GM23248 (cell line): ENCODE measurements around the gene LRRC28.

Experiments
- EZH2 ChIP-seq: fragments of 200-600 bp; sonication (generic); IDR thresholded peaks from 2 replicates; pipeline ENCODE4 v1.6.1; 2018; ENCODE audit warnings: antibody characterized with exemption, mild to moderate bottlenecking; ENCODE audit not compliant: insufficient read depth, poor library complexity, severe bottlenecking
- EZH2phosphoT487 ChIP-seq: fragments of 200-600 bp; sonication (generic); IDR thresholded peaks from 2 replicates; pipeline ENCODE4 v1.6.1; 2018; ENCODE audit warnings: antibody characterized with exemption, moderate library complexity, mild to moderate bottlenecking, low read depth; ENCODE audit not compliant: insufficient read depth

DNA sequence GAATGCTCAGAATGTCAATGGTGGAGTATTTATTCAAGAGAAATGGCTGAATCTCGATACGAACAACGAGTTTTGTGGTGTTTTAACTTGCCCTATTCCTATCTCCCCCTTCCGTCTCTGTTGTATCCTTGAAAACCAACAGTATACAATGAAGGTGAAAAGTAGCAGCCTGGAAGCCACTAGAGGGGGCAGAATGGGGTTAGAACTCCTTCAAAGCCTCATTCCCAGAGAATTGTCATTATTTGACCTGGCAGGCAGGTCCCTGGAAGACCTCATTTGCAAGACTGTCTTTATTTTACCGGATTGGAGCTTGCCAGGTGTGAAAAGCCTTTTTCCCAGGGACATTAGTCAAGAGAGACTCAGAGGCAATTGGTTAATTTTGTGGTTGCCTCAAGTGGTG lies 139.4 kb downstream of the LRRC28 start:
- TF ChIP-seq EZH2 = no peak
- no peak for TF ChIP-seq EZH2phosphoT487
